ENCODE measurements around the gene TUBB4B. TPM values are rescaled to one million over a fixed set of nuclear protein-coding genes. Genes with fewer than 3 reads are reported as not detected.

TUBB4B gene
- total RNA-seq, 2 experiments from 2014 or later = 193 to 196 TPM

DNA sequence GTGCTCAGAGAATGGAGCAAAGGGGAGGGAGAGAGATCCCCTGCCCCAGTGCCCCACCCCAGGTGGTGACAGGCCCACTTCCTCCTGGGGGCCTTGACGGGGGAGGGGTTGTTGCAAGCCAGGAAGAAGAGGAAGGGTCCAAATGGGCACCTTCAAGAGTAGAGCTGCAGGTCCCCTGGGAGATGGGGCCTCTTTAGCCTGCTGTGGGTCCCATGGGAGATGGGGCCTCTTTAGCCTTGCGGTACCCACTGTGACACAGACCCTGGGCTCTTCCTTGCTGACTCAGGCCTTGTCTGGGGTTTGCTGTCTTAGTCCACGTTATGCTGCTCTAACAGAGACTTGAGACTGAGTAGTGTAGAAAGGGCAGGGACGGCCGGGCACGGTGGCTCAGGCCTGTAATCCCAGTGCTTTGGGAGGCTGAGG lies 26.9 kb downstream of the TUBB4B start:
- H3K4me1 Mint-ChIP-seq (ENCODE audit: low read depth) = peaks cover 8% of the 10 kb centered on the region
- H3K27me3 Mint-ChIP-seq (ENCODE audit: low read depth) = no peaks in the 10 kb centered on the region
- no peak overlapping the region for H3K27ac Mint-ChIP-seq

DNA sequence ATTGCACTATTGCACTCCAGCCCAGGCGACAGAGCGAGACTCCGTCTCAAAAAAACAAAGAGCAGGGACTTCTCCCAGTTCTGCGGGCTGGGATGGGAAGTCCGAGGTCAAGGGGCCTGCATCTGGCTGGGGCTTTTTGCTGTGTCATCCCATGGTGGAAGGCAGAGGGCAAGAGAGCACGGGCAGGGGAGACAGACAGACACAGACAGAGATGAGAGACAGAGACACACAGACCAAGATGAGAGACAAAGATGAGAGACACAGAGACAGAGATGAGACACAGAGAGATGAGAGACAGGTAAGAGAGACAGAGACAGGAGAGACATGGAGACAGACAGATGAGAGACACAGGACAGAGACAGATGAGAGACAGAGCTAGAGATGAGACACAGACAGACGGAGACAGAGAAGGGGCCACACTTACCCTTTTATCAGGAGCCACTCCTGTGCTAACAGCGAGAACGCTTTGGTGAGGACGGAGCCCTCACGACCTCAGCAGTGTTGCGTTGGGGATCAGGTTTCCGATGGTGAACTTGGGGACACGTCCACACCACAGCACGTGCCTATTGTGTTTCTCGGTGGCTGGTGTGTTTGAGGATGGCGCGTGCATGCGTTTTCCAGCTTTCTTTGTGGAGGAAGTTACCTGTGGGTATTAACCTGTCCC lies 27.6 kb downstream of the TUBB4B start:
- no peak overlapping the region for H3K4me3 Mint-ChIP-seq
- no peak for DNase-seq
- H3K27ac Mint-ChIP-seq = no peak overlapping the region
- H3K36me3 Mint-ChIP-seq (ENCODE audit: low read depth) = peaks cover 33% of the 10 kb centered on the region
- intact Hi-C loops (cut with micrococcal nuclease) = no loop called here
- no peaks in the 10 kb centered on the region for H3K9me3 Mint-ChIP-seq
- no peaks in the 10 kb centered on the region for H3K27me3 Mint-ChIP-seq (ENCODE audit: low read depth)
- peaks cover 8% of the 10 kb centered on the region for H3K4me1 Mint-ChIP-seq (ENCODE audit: low read depth)
- CTCF ChIA-PET = no interaction called here

More for the DNA sequence above, 26.9 kb downstream of the TUBB4B start:
- no peak for DNase-seq
- no peaks in the 10 kb centered on the region for H3K9me3 Mint-ChIP-seq
- intact Hi-C loops (cut with micrococcal nuclease) = no loop called here
- H3K4me3 Mint-ChIP-seq = no peak overlapping the region
- CTCF ChIA-PET = no interaction called here
- peaks cover 33% of the 10 kb centered on the region for H3K36me3 Mint-ChIP-seq (ENCODE audit: low read depth)

DNA sequence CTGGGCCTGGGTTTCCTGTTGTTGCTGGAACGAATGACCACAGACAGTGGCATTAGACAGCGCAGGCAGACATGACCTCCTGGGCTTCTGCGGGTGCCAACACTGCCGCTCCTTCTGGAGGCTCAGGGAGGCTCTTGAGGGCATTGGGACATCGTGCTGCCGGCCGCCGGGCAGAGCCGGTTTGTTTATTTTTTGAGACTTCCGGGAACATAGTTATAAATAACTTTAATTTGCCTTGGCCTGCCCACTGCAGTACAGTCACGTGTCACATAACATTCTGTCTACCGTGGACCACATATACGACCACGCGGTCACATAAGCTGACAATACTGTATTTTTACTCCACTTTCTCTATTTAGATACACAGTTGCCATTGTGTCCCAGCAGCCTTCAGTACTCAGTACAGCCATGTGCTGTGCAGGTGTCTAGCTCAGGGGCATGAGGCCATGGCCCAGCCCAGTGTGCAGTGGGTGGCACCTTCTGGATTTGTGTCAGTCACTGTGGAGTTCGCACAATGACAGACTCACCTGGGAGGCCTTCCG lies 28.2 kb downstream of the TUBB4B start:
- no peaks in the 10 kb centered on the region for H3K9me3 Mint-ChIP-seq
- H3K27ac Mint-ChIP-seq = no peak overlapping the region
- CTCF ChIA-PET = no interaction called here
- H3K27me3 Mint-ChIP-seq (ENCODE audit: low read depth) = no peaks in the 10 kb centered on the region
- no peak overlapping the region for H3K4me3 Mint-ChIP-seq
- intact Hi-C loops (cut with micrococcal nuclease) = no loop called here
- H3K4me1 Mint-ChIP-seq (ENCODE audit: low read depth) = peaks cover 8% of the 10 kb centered on the region
- DNase-seq = no peak
- H3K36me3 Mint-ChIP-seq (ENCODE audit: low read depth) = peaks cover 30% of the 10 kb centered on the region

DNA sequence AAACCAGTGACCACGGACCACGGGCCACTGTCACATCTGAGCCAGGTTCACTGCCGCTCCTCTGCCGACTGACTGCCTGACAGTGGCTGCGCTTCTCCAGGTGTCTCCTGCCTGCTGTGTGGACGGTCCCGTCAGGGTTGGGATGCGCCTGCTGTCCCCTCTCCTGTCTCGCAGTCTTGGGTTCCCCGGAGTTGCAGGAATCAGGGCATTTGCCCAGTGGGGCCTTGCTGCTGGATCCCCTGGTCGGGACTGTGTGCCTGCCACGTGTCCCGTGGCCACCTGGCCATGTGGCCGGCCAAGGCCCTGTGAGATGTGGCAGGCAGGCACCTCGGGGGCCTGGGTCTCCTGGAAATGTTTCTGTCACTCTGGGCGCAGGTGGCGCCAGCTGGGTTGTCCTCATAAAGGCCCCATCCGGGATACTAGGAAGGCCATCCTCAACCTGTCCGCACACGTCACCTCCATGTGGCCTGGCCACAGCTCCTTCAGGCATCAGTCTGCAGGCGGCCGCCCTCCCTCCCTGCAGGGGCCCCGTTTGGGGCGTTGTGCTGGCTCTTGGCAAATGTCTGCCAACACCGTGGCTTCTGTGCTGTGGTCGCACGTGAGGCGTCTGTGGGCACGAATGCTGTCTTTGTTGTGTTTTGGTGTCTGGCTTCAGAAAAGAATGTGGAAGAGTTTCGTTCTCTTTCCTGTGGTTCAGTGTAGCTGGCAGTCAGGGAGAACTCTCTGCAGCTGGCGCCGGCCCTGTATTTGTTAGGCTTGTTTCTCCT lies 30.0 kb downstream of the TUBB4B start:
- Mint-ChIP-seq H3K4me3 (no peak overlapping the region), H3K27ac (no peak overlapping the region), H3K27me3 (ENCODE audit: low read depth) (no peaks in the 10 kb centered on the region), H3K4me1 (ENCODE audit: low read depth) (peaks cover 11% of the 10 kb centered on the region), H3K36me3 (ENCODE audit: low read depth) (peaks cover 28% of the 10 kb centered on the region), H3K9me3 (no peaks in the 10 kb centered on the region)
- CTCF ChIA-PET = interaction anchor here (0.8 kb wide), 1 partner anchor 9 kb away, joined by 3 read pairs; no protein-coding TSS in a partner anchor
- intact Hi-C loops (cut with micrococcal nuclease) = no loop called here
- no peak for DNase-seq

DNA sequence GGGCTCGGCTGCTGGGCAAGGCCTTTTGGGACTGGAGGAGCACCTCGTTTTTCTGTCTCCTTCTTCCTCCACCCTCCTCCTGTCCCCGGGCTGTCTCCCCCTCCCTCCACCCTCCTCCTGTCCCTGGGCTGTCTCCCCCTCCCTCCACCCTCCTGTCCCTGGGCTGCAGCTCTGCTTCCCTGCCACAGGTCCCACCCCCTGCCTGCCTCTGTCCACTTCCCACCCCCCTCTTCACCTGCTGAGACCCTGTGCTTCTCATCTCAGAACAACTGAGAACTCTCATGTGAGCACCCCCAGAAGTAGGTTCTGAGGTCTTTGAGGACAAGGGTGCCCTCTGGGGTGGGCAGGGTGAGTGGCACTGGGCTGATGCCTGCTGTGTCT lies 30.6 kb downstream of the TUBB4B start:
- intact Hi-C loops (cut with micrococcal nuclease) = no loop called here
- Mint-ChIP-seq H3K36me3 (ENCODE audit: low read depth) (peaks cover 28% of the 10 kb centered on the region), H3K27me3 (ENCODE audit: low read depth) (no peaks in the 10 kb centered on the region), H3K9me3 (no peaks in the 10 kb centered on the region), H3K27ac (no peak overlapping the region), H3K4me1 (ENCODE audit: low read depth) (peaks cover 12% of the 10 kb centered on the region), H3K4me3 (no peak overlapping the region)
- no peak for DNase-seq
- CTCF ChIA-PET = interaction anchor here (0.8 kb wide), 1 partner anchor 10 kb away, joined by 3 read pairs; no protein-coding TSS in a partner anchor

DNA sequence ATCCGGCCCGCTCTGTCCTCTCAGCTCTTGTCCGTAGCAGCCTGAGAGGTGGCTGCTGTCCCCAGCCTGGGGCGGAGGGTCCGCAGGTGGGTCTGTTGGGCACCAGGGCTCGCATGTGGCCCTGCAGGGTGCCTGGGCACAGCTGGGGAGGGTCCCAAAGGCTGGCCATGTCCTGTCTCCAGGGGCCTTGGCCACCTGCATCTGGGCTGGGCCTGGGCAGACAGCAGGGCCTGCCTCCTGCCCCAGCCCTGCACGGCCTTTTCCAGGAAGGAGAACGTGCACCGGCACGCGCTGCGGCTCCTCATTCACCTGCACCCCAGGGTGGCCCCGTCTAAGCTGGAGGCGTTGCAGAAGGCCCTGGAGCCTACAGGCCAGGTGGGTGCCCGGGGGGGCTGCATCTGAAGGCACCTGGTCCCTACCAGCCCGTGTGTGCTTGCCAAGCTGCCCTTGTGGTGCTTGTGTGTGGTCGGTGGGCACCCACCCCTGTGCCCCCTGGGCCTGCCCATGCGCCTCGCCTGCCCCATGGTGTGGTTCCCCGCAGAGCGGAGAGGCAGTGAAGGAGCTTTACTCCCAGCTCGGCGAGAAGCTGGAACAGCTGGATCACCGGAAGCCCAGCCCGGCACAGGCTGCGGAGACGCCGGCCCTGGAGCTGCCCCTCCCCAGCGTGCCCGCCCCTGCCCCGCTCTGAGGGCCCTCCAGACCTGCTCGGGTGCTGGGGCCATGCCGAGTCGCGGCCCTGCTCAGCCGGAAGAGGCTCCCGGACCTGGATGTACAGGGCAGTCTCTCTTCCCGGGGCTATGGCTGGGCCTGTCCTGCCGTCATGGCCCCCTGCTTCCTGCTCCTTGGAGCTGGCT lies 31.4 kb downstream of the TUBB4B start:
- DNase-seq = no peak
- intact Hi-C loops (cut with micrococcal nuclease) = no loop called here
- Mint-ChIP-seq H3K36me3 (ENCODE audit: low read depth) (peaks cover 23% of the 10 kb centered on the region), H3K4me1 (ENCODE audit: low read depth) (peaks cover 17% of the 10 kb centered on the region), H3K27me3 (ENCODE audit: low read depth) (peaks cover 4% of the 10 kb centered on the region), H3K9me3 (no peaks in the 10 kb centered on the region), H3K4me3 (no peak overlapping the region), H3K27ac (no peak overlapping the region)
- CTCF ChIA-PET = interaction anchor here (0.9 kb wide), 1 partner anchor 10 kb away, joined by 3 read pairs; no protein-coding TSS in a partner anchor

DNA sequence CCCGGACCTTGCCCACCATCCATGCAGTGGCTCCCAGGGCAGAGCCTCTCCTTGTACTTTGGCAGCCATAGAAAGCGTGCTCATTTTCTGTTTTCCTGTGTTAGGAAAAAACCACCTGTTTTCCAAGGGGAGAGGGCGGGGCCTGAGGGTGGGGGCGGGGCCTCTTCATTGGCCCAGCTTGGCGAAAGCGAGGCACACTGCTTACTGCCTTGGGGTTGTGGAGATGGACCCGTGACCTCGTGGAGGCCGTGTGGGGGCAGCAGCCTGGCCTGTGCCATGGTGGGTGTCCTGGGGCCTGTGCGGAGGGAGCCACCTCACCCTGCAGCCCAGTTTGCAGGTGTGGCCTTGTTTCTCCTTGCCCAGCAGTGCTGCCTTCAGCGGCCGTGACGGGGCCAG lies 32.0 kb downstream of the TUBB4B start:
- peaks cover 4% of the 10 kb centered on the region for H3K27me3 Mint-ChIP-seq (ENCODE audit: low read depth)
- H3K4me3 Mint-ChIP-seq = no peak overlapping the region

DNA sequence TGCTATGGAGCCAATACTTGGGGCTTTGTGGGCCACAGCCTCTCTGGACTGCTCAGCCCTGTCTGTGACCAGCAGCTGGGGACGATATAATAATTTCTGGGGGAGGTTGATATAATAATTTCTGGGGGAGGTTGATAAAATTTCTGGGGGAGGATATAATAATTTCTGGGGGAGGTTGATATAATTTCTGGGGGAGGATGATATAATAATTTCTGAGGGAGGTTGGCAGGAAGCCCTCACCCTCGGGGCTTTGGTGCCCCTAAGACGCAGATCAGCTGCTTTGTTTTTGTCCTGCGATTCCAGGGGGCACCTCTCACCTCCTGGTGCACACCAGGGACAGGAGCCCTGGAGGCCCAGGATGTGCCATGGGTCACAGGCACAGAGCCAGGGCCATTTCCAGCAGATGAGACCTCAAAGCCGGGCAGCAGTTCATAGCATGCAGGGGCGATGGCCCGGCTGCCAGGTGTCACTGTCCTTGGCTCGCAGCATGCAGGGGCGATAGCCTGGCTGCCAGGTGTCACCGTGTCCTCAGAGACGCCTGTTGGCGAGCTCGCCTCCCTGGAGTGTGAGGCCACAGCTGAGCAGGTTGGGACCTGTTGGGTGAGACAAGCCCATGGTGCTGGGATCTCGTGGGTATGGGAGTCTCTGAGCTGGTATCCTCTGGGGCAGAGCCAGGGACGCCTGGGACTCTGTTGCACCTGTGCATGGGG lies 32.7 kb downstream of the TUBB4B start:
- CTCF ChIA-PET = interaction anchor here (0.6 to 1.2 kb wide), 2 partner anchors 13 to 148 kb away, joined by 3 read pairs; no protein-coding TSS in a partner anchor
- intact Hi-C loops (cut with micrococcal nuclease) = no loop called here

More for the DNA sequence above, 32.0 kb downstream of the TUBB4B start:
- peaks cover 19% of the 10 kb centered on the region for H3K36me3 Mint-ChIP-seq (ENCODE audit: low read depth)
- intact Hi-C loops (cut with micrococcal nuclease) = no loop called here
- peaks cover 18% of the 10 kb centered on the region for H3K4me1 Mint-ChIP-seq (ENCODE audit: low read depth)
- no peaks in the 10 kb centered on the region for H3K9me3 Mint-ChIP-seq
- no peak overlapping the region for H3K27ac Mint-ChIP-seq
- CTCF ChIA-PET = interaction anchor here (0.6 to 0.9 kb wide), 2 partner anchors 11 to 149 kb away, joined by 3 read pairs; no protein-coding TSS in a partner anchor
- DNase-seq = no peak

DNA sequence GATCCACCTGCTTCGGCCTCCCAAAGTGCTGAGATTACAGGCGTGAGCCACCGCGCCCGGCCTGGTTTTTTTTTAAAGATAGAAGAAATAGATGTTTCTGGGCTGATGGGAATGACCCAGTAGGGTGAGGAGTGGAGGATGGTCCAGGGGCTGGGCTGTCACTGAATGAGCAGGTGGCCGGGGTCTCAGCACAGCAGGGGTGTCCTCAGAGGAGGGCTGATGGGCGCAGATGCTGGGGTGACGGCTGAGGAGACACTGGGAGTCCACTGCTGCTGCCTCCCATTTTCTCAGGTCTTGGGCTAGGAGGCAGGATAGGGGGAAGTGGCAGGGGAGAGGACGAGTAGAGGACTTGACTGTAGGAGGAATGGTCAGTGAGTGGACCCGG lies 34.1 kb downstream of the TUBB4B start:
- CTCF ChIA-PET = interaction anchor here (1.2 kb wide), 1 partner anchor 11 kb away, joined by 3 read pairs; no protein-coding TSS in a partner anchor
- peaks cover 18% of the 10 kb centered on the region for H3K4me1 Mint-ChIP-seq (ENCODE audit: low read depth)
- no peak overlapping the region for H3K27ac Mint-ChIP-seq

More for the DNA sequence above, 32.7 kb downstream of the TUBB4B start:
- Mint-ChIP-seq H3K36me3 (ENCODE audit: low read depth) (peaks cover 16% of the 10 kb centered on the region), H3K27ac (no peak overlapping the region), H3K27me3 (ENCODE audit: low read depth) (peaks cover 4% of the 10 kb centered on the region), H3K9me3 (no peaks in the 10 kb centered on the region), H3K4me1 (ENCODE audit: low read depth) (peaks cover 18% of the 10 kb centered on the region), H3K4me3 (no peak overlapping the region)
- DNase-seq = no peak

DNA sequence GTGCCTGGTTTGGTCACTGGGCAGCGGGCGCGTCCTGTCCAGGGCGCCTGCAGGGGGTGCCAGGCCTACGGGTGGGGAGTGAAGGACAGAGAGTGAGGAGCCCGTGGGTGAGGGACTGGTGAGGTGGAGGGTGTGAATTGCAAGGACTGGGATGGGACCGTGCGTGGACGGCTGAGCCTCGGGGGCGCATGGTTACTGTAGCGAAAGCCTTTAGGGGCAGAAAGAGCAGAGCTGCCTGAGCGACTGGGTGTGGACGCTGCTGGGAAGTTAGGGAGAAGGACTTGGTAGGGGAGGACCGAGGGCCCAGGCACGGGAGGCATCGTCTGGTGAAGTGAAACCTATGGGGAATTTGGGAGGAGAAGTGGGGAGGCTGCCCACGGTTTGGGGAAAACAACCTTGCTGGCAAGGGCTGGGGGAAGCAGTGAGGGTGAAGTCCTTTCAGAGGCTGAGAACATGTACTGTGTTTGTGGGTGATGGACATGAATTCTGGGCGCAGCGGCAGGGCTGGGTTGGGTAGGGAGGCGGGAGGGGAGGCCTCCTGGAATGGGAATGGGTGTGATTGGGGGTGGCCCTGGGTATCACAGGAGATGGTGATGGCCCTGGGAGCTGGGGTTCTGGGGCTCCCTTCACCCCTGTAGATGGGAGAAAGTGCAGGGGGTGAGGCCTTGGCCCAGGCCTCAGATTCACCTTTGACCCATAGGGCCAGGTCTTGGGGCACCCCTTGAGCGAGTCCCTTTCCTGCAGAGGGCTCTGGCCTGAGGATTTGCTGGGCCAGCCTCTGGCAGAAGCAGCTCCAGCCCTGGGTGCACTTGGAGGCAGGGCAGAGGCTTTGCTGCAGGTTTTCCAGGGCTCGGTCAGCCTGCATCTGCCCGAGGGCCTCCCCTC lies 34.7 kb downstream of the TUBB4B start:
- Mint-ChIP-seq H3K4me3 (no peak overlapping the region), H3K27me3 (ENCODE audit: low read depth) (peaks cover 4% of the 10 kb centered on the region), H3K36me3 (ENCODE audit: low read depth) (peaks cover 7% of the 10 kb centered on the region), H3K9me3 (no peaks in the 10 kb centered on the region), H3K4me1 (ENCODE audit: low read depth) (peaks cover 18% of the 10 kb centered on the region), H3K27ac (no peak overlapping the region)
- intact Hi-C loops (cut with micrococcal nuclease) = no loop called here
- DNase-seq = no peak
- CTCF ChIA-PET = interaction anchor here (1.2 kb wide), 1 partner anchor 39 kb away, joined by 3 read pairs; no protein-coding TSS in a partner anchor

More for the DNA sequence above, 34.1 kb downstream of the TUBB4B start:
- Mint-ChIP-seq H3K4me3 (no peak overlapping the region), H3K36me3 (ENCODE audit: low read depth) (peaks cover 7% of the 10 kb centered on the region), H3K27me3 (ENCODE audit: low read depth) (peaks cover 4% of the 10 kb centered on the region), H3K9me3 (no peaks in the 10 kb centered on the region)
- DNase-seq = no peak
- intact Hi-C loops (cut with micrococcal nuclease) = no loop called here
